ENCODE measurements around the gene IGF1R.

GRCh38 chr15:98733098-98733497 is 84.8 kb downstream of the IGF1R start:
- TF ChIP-seq CTCF (IDR thresholded peaks at IDR 0.05; ENCODE audit: extremely low read depth in 1 of 2, insufficient read depth in 1 of 2, low read depth in 1 of 2, low read length in 2 of 2) = no peak
- TF ChIP-seq GATA2 (IDR thresholded peaks at IDR 0.05; ENCODE audit: insufficient read depth, insufficient read length, low read depth, low read length) = no peak
- no peak for TF ChIP-seq MAX (IDR thresholded peaks at IDR 0.05; ENCODE audit: insufficient read depth, insufficient read length)
- TF ChIP-seq EZH2 (IDR thresholded peaks at IDR 0.05; ENCODE audit: borderline replicate concordance, low read depth, low read length, severe bottlenecking) = no peak
- no peak for TF ChIP-seq POLR2A (IDR thresholded peaks at IDR 0.05; ENCODE audit: low read depth, low read length)
